HepG2 (cell line): Measurements from ENCODE around the gene ATAD1. TPM values are rescaled to one million over a fixed set of nuclear protein-coding genes. Genes with fewer than 3 reads are reported as not detected.

Source experiments
- ATAC-seq: fragments of 200-7000 bp; cut with Tn5 transposase; 3 replicates; pipeline ENCODE4 v1.9.1; 2020; ENCODE audit warnings: mild to moderate bottlenecking, moderate library complexity
- BruUV-seq: library from RNA; stranded (reverse); fragments of 400-500 nt; replicated peaks from 2 replicates; lab custom pipeline; 2021; lab: Mats Ljungman, UMichigan
- CTCF ChIA-PET: fragments of 300-600 bp; formaldehyde crosslinking; extraction: SDS; loops from one replicate; lab custom pipeline; 2021; ENCODE audit warnings: low total read pairs, inconsistent platforms, low intra/inter-chr PET ratio; lab: Yijun Ruan, JAX
- POLR2A ChIA-PET: fragments of 350-600 bp; sonication (Branson Sonifier 250); formaldehyde crosslinking; loops from one replicate; lab custom pipeline; 2020; ENCODE audit warnings: antibody characterized with exemption, inconsistent platforms; lab: Yijun Ruan, JAX
- DNase-seq: peaks from one replicate; pipeline ENCODE4 v3.0.0-alpha.2; 2015; ENCODE audit warnings: low spot score
- FAIRE-seq: peaks from 3 replicates; lab custom pipeline; 2011; peaks lifted over from hg19 to GRCh38; lab: Jason Lieb, UNC
- H2AFZ ChIP-seq: one replicate; pipeline ENCODE4 v1.6.1; 2011; ENCODE audit warnings: low read length, inconsistent platforms
- H3K27ac ChIP-seq: fragments of 300-600 bp; 3 replicates; pipeline ENCODE4 v1.8.0; 2011; ENCODE audit warnings: mixed run types, mild to moderate bottlenecking, mixed read lengths, low read length, inconsistent platforms; ENCODE audit not compliant: insufficient read depth; ENCODE audit errors: extremely low read length
- H3K27me3 ChIP-seq, 2 experiments: fragments of 200-600 bp in 1 of 2; 2 replicates in 1 of 2; 3 replicates in 1 of 2; pipeline versions ENCODE4 v1.6.0 to v1.8.0; 2011; ENCODE audit warnings: low read length in 2 of 2, mild to moderate bottlenecking in 2 of 2, moderate library complexity in 2 of 2, inconsistent platforms in 1 of 2; ENCODE audit not compliant: insufficient read depth in 2 of 2, control insufficient read depth in 1 of 2
- H3K36me3 ChIP-seq, 2 experiments: fragments of 200-600 bp in 1 of 2; replicated peaks in 1 of 2; 2 replicates in 1 of 2; 3 replicates in 1 of 2; pipeline versions ENCODE4 v1.5.1 to v1.8.0; 2011; ENCODE audit warnings: low read length in 2 of 2, inconsistent platforms in 1 of 2; ENCODE audit not compliant: insufficient read depth in 2 of 2, control insufficient read depth in 1 of 2
- H3K4me1 ChIP-seq: 2 replicates; pipeline ENCODE4 v1.5.1; 2012; ENCODE audit warnings: low read length, inconsistent platforms; ENCODE audit not compliant: insufficient read depth
- H3K4me2 ChIP-seq: 2 replicates; pipeline ENCODE4 v1.6.0; 2011; ENCODE audit warnings: low read depth, low read length, inconsistent platforms
- H3K4me3 ChIP-seq, 3 experiments: fragments of 200-600 bp in 1 of 3; sonication (generic), shearing (Covaris generic) in 1 of 3; replicated peaks in 1 of 3; 2 replicates each; pipeline ENCODE4 v1.5.1; 2011 to 2016; ENCODE audit warnings: low read length in 3 of 3, inconsistent platforms in 2 of 3, low read depth in 2 of 3, mild to moderate bottlenecking in 2 of 3, control low read depth in 1 of 3, mixed read lengths in 1 of 3; ENCODE audit not compliant: insufficient read depth in 1 of 3
- H3K79me2 ChIP-seq: one replicate; pipeline ENCODE4 v1.6.1; 2011; ENCODE audit warnings: low read length, inconsistent platforms; ENCODE audit not compliant: insufficient read depth
- H3K9ac ChIP-seq: 2 replicates; pipeline ENCODE4 v1.6.0; 2011; ENCODE audit warnings: mild to moderate bottlenecking, low read depth, low read length, inconsistent platforms; ENCODE audit not compliant: insufficient read depth
- H3K9me3 ChIP-seq: 2 replicates; pipeline ENCODE4 v1.5.1; 2012; ENCODE audit warnings: mild to moderate bottlenecking, low read length
- H4K20me1 ChIP-seq: 2 replicates; pipeline ENCODE4 v1.6.0; 2011; ENCODE audit warnings: inconsistent platforms, mild to moderate bottlenecking, low read length, moderate library complexity; ENCODE audit not compliant: insufficient read depth
- POLR2AphosphoS5 ChIP-seq: IDR thresholded peaks from 2 replicates; pipeline ENCODE4 v1.6.1; 2012; ENCODE audit warnings: low read depth, low read length
- SNAI1 ChIP-seq: sonication (generic); formaldehyde crosslinking; IDR thresholded peaks from 2 replicates; pipeline ENCODE4 v1.5.0; 2020; ENCODE audit warnings: mild to moderate bottlenecking, missing genetic modification reagents, borderline replicate concordance
- SP1 ChIP-seq, 2 experiments: fragments of 450-650 bp in 1 of 2; sonication (generic) in 1 of 2; formaldehyde crosslinking in 1 of 2; IDR thresholded peaks; 2 replicates each; pipeline versions ENCODE4 v1.4.0 to v1.6.1; 2016 to 2020; ENCODE audit warnings: missing genetic modification reagents in 1 of 2
- YEATS4 ChIP-seq: sonication (generic); formaldehyde crosslinking; IDR thresholded peaks from 2 replicates; pipeline ENCODE4 v1.4.0; 2020; ENCODE audit warnings: missing genetic modification reagents, borderline replicate concordance
- ZFY ChIP-seq: sonication (generic); formaldehyde crosslinking; IDR thresholded peaks from 2 replicates; pipeline ENCODE4 v1.4.0; 2020; ENCODE audit warnings: missing genetic modification reagents
- ZNF543 ChIP-seq: sonication (generic); formaldehyde crosslinking; IDR thresholded peaks from 2 replicates; pipeline ENCODE4 v1.4.0; 2020; ENCODE audit warnings: mild to moderate bottlenecking, missing genetic modification reagents
- ZNF557 ChIP-seq: sonication (generic); formaldehyde crosslinking; IDR thresholded peaks from 2 replicates; pipeline ENCODE4 v1.4.0; 2020; ENCODE audit warnings: missing genetic modification reagents
- ZNF747 ChIP-seq: sonication (generic); formaldehyde crosslinking; IDR thresholded peaks from 2 replicates; pipeline ENCODE4 v1.8.1; 2023; ENCODE audit warnings: missing genetic modification reagents, mild to moderate bottlenecking, borderline replicate concordance
- WGBS: methylation state at CpG from one replicate; pipeline ENCODE4 v1.1.6; 2017; ENCODE audit warnings: low lambda C conversion rate; 5-methylcytosine and 5-hydroxymethylcytosine counted together
- in situ Hi-C: cut with HindIII; loops from 2 replicates; pipeline ENCODE4 v1.10.0; 2017; ENCODE audit warnings: low pct_unique_long_range_greater_than_20kb; ENCODE audit not compliant: extremely low pct_ligation_motif_present
- intact Hi-C: fragments of 100-400 bp; cut with micrococcal nuclease; formaldehyde crosslinking; loops from one replicate; pipeline ENCODE4 v1.10.0; 2022; ENCODE audit not compliant: unreplicated experiment
- polyA plus RNA-seq, 8 experiments: library from polyadenylated mRNA; depleted of rRNA in 3 of 8; stranded (reverse) in 7 of 8; unstranded in 1 of 8; fragments of >200 nt; fragmentation: Illumina TruSeq in 4 of 8; extraction: Trizol in 4 of 8; gene quantifications; 2 replicates each; pipeline versions ENCODE4 v1.2.1 to v1.2.3, GENCODE V29; 2011 to 2016; ENCODE audit warnings: low read depth in 4 of 8, missing spikeins in 1 of 8, mixed read lengths in 1 of 8; ENCODE audit not compliant: insufficient read depth in 1 of 8
- total RNA-seq, 5 experiments: library from RNA; depleted of rRNA; stranded (reverse); fragments of >200 nt; fragmentation: Illumina TruSeq; extraction: Trizol; gene quantifications; 2 replicates each; pipeline ENCODE4 v1.2.3, GENCODE V29; 2016; ENCODE audit warnings: low read depth in 1 of 5
- TF ChIP-seq, protein P1 (sequence below): sonication (generic); formaldehyde crosslinking; IDR thresholded peaks from 2 replicates; pipeline ENCODE4 v1.5.1; 2020; ENCODE audit warnings: mild to moderate bottlenecking, missing genetic modification reagents, moderate library complexity
- TF ChIP-seq, protein P2 (sequence below): sonication (generic); formaldehyde crosslinking; IDR thresholded peaks from 2 replicates; pipeline ENCODE4 v1.5.1; 2020; ENCODE audit warnings: missing genetic modification reagents, mild to moderate bottlenecking, borderline replicate concordance

Gene ATAD1
- total and polyA plus RNA-seq, 2 of the 13 experiments (the other 11 are each of a cell fraction or from before 2014, with no cell fraction given), result 14.9 to 28.2 TPM

- H3K4me2 ChIP-seq, result no peak overlapping the region
- ATAC-seq, result no peak
- no peak overlapping the region for H3K27ac ChIP-seq
- no peaks in the 10 kb centered on the region for H3K36me3 ChIP-seq
- H4K20me1 ChIP-seq, result no peaks in the 10 kb centered on the region
- TF ChIP-seq SP1 (IDR thresholded peaks at IDR 0.05) (no peak), SP1 (CRISPR knock-in tag; IDR thresholded peaks at IDR 0.05) (no peak), SNAI1 (CRISPR knock-in tag) (no peak)
- TF ChIP-seq, protein P1, sequence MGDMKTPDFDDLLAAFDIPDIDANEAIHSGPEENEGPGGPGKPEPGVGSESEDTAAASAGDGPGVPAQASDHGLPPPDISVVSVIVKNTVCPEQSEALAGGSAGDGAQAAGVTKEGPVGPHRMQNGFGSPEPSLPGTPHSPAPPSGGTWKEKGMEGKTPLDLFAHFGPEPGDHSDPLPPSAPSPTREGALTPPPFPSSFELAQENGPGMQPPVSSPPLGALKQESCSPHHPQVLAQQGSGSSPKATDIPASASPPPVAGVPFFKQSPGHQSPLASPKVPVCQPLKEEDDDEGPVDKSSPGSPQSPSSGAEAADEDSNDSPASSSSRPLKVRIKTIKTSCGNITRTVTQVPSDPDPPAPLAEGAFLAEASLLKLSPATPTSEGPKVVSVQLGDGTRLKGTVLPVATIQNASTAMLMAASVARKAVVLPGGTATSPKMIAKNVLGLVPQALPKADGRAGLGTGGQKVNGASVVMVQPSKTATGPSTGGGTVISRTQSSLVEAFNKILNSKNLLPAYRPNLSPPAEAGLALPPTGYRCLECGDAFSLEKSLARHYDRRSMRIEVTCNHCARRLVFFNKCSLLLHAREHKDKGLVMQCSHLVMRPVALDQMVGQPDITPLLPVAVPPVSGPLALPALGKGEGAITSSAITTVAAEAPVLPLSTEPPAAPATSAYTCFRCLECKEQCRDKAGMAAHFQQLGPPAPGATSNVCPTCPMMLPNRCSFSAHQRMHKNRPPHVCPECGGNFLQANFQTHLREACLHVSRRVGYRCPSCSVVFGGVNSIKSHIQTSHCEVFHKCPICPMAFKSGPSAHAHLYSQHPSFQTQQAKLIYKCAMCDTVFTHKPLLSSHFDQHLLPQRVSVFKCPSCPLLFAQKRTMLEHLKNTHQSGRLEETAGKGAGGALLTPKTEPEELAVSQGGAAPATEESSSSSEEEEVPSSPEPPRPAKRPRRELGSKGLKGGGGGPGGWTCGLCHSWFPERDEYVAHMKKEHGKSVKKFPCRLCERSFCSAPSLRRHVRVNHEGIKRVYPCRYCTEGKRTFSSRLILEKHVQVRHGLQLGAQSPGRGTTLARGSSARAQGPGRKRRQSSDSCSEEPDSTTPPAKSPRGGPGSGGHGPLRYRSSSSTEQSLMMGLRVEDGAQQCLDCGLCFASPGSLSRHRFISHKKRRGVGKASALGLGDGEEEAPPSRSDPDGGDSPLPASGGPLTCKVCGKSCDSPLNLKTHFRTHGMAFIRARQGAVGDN (CRISPR knock-in tag), result no peak
- no peak overlapping the region for H2AFZ ChIP-seq
- no peak for DNase-seq
- intact Hi-C loops (no loop called here), in situ Hi-C loops (no loop called here)
- 77% methylated on average over 7 of the region's 7 CpGs for WGBS
- H3K79me2 ChIP-seq, result no peaks in the 10 kb centered on the region
- H3K9me3 ChIP-seq, result no peaks in the 10 kb centered on the region
- no peaks in the 10 kb centered on the region for H3K27me3 ChIP-seq
- CTCF ChIA-PET, result no interaction called here
- no peak overlapping the region for H3K4me3 ChIP-seq
- FAIRE-seq, result no peak
- H3K4me1 ChIP-seq, result peaks cover 32% of the 10 kb centered on the region
- H3K9ac ChIP-seq, result no peak overlapping the region
- no TSS peak for BruUV-seq
- POLR2A ChIA-PET, result interaction anchor here (0.7 to 2.4 kb wide), 2 partner anchors 11 to 17 kb away, joined by 4 to 13 read pairs; partner anchors contain the start of genes KLLN and PTEN
Observed at GRCh38 chr10:87846023-87846422, 28.0 kb upstream of the ATAD1 start.

- in situ Hi-C loops, result no loop called here
- intact Hi-C loops, result no loop called here
- WGBS, result 94% methylated on average over 3 of the region's 3 CpGs
- H3K9ac ChIP-seq, result no peak overlapping the region
- H3K27ac ChIP-seq, result no peak overlapping the region
- H2AFZ ChIP-seq, result no peak overlapping the region
- no peak for DNase-seq
- no peak for FAIRE-seq
- TF ChIP-seq ZNF557 (CRISPR knock-in tag), result no peak
- no peak for TF ChIP-seq POLR2AphosphoS5
- no peak for TF ChIP-seq ZNF747 (CRISPR knock-in tag)
- no peak for TF ChIP-seq ZNF543 (CRISPR knock-in tag)
- TF ChIP-seq, protein P2, sequence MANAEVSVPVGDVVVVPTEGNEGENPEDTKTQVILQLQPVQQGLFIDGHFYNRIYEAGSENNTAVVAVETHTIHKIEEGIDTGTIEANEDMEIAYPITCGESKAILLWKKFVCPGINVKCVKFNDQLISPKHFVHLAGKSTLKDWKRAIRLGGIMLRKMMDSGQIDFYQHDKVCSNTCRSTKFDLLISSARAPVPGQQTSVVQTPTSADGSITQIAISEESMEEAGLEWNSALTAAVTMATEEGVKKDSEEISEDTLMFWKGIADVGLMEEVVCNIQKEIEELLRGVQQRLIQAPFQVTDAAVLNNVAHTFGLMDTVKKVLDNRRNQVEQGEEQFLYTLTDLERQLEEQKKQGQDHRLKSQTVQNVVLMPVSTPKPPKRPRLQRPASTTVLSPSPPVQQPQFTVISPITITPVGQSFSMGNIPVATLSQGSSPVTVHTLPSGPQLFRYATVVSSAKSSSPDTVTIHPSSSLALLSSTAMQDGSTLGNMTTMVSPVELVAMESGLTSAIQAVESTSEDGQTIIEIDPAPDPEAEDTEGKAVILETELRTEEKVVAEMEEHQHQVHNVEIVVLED, result no peak
- no peak for TF ChIP-seq YEATS4
- no peak for TF ChIP-seq ZFY (CRISPR knock-in tag)
- TF ChIP-seq, all 625 proteins: peak for 0
- no peak for ATAC-seq
- Histone ChIP-seq H3K4me3 (no peak overlapping the region), H3K36me3 (no peaks in the 10 kb centered on the region), H3K4me1 (peaks cover 28% of the 10 kb centered on the region), H3K4me2 (no peak overlapping the region), H4K20me1 (no peaks in the 10 kb centered on the region), H3K27me3 (no peaks in the 10 kb centered on the region), H3K9me3 (no peaks in the 10 kb centered on the region), H3K79me2 (no peaks in the 10 kb centered on the region)
- CTCF ChIA-PET, result no interaction called here
- BruUV-seq, result no TSS peak
- POLR2A ChIA-PET, result interaction anchor here (1.0 to 2.4 kb wide), 2 partner anchors 17 to 27 kb away, joined by 3 to 13 read pairs; partner anchors contain the start of genes ATAD1, KLLN and PTEN
Observed at GRCh38 chr10:87845624-87845998, 27.6 kb upstream of the ATAD1 start.
